HL-60 (cell line): Measurements from ENCODE around the gene CACNA2D3.

ENCODE experiments used
- DNase-seq, 2 experiments: peaks; one replicate each; pipeline ENCODE4 v3.0.0-alpha.2; 2010 to 2020; ENCODE audit warnings: low read depth in 1 of 2, low spot score in 1 of 2
- H3K27ac ChIP-seq: fragments of 250-450 bp; sonication (Bioruptor Pico); replicated peaks from 2 replicates; pipeline ENCODE4 v1.5.1; 2020; ENCODE audit warnings: mild to moderate bottlenecking, moderate library complexity
- H3K27me3 ChIP-seq: fragments of 250-450 bp; sonication (Bioruptor Pico); 2 replicates; pipeline ENCODE4 v1.5.1; 2021; ENCODE audit warnings: mild to moderate bottlenecking, moderate library complexity; ENCODE audit not compliant: insufficient read depth, poor library complexity, severe bottlenecking
- H3K4me3 ChIP-seq: replicated peaks from 2 replicates; pipeline ENCODE4 v1.5.1; 2011; ENCODE audit warnings: mild to moderate bottlenecking, control low read depth, low read length; ENCODE audit not compliant: insufficient read depth
- GABPA ChIP-seq: IDR thresholded peaks from 2 replicates; pipeline ENCODE4 v1.6.1; 2012; ENCODE audit warnings: low read depth
- POLR2AphosphoS5 ChIP-seq: IDR thresholded peaks from 2 replicates; pipeline ENCODE4 v1.6.1; 2012; ENCODE audit warnings: low read depth
- SPI1 ChIP-seq: IDR thresholded peaks from 2 replicates; pipeline ENCODE4 v1.6.1; 2012; ENCODE audit warnings: low read depth, mild to moderate bottlenecking, borderline replicate concordance
- TF ChIP-seq, protein P1 (sequence below): IDR thresholded peaks from one replicate; pipeline ENCODE4 v1.5.1; 2011; ENCODE audit warnings: low read length, control low read depth, inconsistent platforms; ENCODE audit not compliant: insufficient read depth
- TF ChIP-seq, protein P2 (sequence below): IDR thresholded peaks from 2 replicates; pipeline ENCODE4 v1.6.1; 2012; ENCODE audit warnings: low read depth; ENCODE audit not compliant: insufficient replicate concordance

CACNA2D3 gene

DNA sequence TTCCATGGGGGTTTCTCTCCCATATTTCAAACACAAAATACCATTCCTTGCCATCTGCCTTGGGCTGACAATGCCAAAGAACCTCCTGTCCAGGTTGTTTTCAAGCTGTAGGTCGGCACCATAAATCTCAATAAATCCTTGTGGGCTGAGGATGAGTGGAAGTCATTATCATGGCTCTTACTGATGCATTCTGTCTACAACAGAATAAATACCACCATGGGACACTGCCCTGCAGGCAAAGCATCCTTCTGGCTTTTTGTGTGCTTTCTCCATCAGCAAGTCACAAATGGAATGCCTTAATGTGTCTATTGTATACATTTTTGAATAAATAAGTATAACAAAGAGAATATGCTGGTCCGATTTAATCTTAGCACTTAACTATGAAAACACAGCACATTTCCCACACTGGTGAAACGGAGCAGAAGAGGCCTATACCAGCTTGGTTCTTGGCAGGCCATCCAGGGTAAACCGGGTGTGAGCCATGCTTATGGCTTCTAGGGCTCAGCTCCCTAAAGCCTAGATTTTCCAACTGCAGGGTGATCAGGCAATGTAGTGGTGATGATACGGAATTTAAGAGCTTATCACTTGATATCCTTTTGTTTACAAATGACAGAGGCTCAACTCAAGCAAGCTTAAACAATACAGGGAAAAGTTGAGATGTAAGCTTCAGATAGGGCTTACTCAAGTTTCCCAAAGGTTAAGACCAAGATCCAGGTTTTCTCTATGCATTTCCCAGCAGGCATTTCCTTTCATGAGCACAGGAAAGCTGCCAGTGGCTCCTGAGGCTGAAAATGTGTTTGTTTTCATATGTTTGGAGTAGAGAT, 938.8 kb downstream of the CACNA2D3 start:
- TF ChIP-seq SPI1: no peak
- no peak for TF ChIP-seq POLR2AphosphoS5
- no peak for TF ChIP-seq GABPA
- TF ChIP-seq, protein P1, sequence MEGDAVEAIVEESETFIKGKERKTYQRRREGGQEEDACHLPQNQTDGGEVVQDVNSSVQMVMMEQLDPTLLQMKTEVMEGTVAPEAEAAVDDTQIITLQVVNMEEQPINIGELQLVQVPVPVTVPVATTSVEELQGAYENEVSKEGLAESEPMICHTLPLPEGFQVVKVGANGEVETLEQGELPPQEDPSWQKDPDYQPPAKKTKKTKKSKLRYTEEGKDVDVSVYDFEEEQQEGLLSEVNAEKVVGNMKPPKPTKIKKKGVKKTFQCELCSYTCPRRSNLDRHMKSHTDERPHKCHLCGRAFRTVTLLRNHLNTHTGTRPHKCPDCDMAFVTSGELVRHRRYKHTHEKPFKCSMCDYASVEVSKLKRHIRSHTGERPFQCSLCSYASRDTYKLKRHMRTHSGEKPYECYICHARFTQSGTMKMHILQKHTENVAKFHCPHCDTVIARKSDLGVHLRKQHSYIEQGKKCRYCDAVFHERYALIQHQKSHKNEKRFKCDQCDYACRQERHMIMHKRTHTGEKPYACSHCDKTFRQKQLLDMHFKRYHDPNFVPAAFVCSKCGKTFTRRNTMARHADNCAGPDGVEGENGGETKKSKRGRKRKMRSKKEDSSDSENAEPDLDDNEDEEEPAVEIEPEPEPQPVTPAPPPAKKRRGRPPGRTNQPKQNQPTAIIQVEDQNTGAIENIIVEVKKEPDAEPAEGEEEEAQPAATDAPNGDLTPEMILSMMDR: no peak
- TF ChIP-seq, protein P2, sequence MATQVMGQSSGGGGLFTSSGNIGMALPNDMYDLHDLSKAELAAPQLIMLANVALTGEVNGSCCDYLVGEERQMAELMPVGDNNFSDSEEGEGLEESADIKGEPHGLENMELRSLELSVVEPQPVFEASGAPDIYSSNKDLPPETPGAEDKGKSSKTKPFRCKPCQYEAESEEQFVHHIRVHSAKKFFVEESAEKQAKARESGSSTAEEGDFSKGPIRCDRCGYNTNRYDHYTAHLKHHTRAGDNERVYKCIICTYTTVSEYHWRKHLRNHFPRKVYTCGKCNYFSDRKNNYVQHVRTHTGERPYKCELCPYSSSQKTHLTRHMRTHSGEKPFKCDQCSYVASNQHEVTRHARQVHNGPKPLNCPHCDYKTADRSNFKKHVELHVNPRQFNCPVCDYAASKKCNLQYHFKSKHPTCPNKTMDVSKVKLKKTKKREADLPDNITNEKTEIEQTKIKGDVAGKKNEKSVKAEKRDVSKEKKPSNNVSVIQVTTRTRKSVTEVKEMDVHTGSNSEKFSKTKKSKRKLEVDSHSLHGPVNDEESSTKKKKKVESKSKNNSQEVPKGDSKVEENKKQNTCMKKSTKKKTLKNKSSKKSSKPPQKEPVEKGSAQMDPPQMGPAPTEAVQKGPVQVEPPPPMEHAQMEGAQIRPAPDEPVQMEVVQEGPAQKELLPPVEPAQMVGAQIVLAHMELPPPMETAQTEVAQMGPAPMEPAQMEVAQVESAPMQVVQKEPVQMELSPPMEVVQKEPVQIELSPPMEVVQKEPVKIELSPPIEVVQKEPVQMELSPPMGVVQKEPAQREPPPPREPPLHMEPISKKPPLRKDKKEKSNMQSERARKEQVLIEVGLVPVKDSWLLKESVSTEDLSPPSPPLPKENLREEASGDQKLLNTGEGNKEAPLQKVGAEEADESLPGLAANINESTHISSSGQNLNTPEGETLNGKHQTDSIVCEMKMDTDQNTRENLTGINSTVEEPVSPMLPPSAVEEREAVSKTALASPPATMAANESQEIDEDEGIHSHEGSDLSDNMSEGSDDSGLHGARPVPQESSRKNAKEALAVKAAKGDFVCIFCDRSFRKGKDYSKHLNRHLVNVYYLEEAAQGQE: no peak
- no peak for DNase-seq

DNA sequence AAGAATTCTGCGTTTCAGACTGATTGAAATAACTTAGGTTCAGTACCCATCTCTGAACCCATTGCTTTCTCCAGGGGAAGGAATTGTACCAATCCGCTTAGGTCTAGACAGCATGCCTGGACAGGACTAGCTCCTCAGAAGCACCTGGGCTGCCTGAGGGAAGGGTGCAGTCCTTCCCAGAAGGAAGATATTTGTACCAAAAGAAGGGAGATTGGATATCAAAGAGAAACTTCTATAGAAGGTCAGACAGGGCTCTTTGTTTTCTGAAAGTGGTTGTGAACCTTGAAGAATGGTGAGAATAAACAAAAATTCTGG, 939.3 kb downstream of the CACNA2D3 start:
- DNase-seq: no peak
- Histone ChIP-seq H3K4me3 (no peak overlapping the region), H3K27me3 (no peaks in the 10 kb centered on the region), H3K27ac (no peak overlapping the region)
- TF ChIP-seq SPI1 (no peak), GABPA (no peak), POLR2AphosphoS5 (no peak)
- TF ChIP-seq, protein P1: no peak
- TF ChIP-seq, protein P2: no peak

More for the DNA sequence above, 938.8 kb downstream of the CACNA2D3 start:
- Histone ChIP-seq H3K27ac (no peak overlapping the region), H3K27me3 (no peaks in the 10 kb centered on the region), H3K4me3 (no peak overlapping the region)

DNA sequence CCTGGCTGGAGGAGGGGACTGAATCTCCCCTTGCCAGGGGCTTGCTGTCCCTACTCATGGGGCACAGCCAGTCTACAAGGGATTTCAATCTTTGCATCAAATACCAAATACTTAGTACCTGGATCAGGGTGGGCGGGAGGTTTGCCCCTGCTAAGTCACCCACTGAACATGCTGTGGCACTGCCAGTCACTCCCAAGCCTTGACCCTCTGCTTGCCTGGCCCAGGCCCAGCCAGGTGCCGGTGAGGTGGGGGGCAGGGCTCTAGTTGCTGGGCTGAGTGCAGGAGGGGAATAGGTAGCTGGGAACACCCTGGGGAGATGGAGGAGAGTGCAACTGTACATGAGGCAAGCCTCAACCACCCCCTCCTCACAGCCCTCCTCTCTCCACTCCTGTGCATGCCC, 941.8 kb downstream of the CACNA2D3 start:
- H3K27me3 ChIP-seq: no peaks in the 10 kb centered on the region
- DNase-seq: no peak
- no peak overlapping the region for H3K27ac ChIP-seq
- TF ChIP-seq GABPA: no peak
- TF ChIP-seq, protein P2: no peak
- no peak for TF ChIP-seq POLR2AphosphoS5
- TF ChIP-seq SPI1: no peak
- TF ChIP-seq, protein P1: no peak
- H3K4me3 ChIP-seq: no peak overlapping the region
